HG03095 (cell line): ENCODE data around the gene GRB2.
A peak's percentile ranks its signal among the peaks of the same experiment; 100 is the strongest.

Experiments
- ATAC-seq: cut with Tn5 transposase; IDR thresholded peaks from one replicate; pipeline ENCODE4 v1.9.1; 2021; ENCODE audit warnings: moderate library complexity; ENCODE audit not compliant: unreplicated experiment

The GRB2 gene

DNA sequence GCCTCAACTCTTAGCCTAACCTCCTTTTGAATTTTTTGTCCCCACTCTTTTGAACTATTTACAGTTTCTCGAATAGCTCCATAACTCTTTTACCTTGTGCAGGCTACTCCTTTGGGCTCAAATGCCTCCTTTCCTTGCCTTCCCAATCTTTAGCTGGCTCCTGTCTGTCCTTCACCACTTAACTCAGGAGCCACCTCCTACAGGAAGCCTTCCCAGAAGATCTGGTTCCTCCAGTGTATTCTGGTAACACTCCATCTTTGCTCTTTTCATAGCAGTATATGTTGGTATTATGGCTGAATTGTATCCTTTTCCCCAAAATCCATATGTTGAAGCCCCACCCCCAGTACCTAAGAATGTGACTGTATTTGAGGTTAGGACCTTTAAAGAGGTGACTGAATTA, 9.0 kb upstream of the GRB2 start:
- no peak for ATAC-seq

DNA sequence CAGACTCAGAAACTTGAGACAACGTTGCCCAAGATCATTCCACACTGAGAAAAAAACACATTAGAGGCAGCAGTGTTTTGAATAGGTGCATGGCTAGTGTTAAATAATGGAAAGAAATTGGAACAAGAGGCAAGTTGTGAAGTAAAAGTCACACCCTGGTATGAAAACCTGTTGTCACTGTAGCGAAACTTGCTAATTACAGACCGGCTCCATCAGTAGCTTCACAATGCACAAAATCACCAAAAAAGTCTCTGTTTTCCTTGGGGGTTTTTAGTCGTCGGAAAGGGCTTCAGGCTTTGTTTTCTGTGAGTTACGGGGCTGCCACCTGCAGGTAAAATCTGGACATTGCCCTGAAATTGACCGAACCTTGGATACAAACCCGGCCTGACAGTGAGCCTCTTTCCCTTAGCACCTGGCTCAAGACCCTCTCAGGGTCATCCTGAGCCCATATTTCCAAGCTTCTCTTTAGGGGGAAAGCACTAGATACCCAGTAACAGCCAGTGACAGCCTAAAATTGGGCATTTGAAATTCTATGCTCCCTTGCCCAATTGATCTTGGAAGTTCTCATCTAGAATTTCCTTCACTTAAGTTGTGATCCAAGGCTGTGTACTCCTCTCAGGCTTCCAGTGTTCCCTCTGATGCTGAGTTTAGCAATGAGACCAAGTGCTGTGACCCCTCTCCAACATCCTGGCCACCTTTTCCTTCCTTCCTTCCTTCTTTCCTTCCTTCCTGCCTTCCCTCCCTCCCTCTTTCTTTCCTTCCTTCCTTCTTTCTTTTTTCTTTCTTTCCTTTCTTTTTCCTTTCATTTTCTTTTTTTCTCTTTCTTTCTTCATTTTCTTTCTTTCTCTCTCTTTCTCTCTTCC, 7.2 kb upstream of the GRB2 start:
- no peak for ATAC-seq

DNA sequence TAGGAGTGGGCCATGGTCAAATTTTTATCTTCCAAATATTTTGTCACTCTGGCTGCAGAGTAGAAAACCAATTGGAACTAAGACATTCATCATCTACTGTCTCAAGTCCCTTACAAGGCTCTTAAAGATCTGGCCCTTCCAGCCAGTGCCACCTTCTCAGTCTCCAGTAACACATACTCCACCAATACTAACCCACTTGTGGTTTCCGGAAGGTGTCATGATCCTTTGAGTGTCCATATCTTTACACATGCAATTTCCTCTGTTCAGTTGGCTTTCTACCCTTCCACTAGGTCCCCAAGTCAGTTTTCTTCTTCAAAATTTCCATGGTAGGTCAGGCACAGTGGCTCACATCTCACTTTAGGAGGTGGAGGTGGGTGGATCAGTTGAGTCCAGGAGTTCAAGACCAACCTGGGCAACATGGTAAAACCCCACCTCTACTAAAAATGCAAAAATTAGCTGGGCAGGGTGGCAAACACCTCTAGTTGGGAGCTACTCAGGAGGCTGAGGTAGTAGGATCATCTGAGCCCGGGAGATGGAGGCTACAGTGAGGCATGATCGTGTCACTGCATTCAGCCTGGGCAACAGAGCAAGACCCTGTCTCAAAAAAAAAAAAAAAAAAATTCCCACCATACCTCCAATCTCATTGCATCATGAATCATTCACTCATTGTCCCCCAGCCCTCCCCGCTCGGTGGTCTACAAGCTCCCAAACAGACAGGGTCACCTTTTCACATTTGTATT, 6.0 kb upstream of the GRB2 start:
- ATAC-seq, result no peak

DNA sequence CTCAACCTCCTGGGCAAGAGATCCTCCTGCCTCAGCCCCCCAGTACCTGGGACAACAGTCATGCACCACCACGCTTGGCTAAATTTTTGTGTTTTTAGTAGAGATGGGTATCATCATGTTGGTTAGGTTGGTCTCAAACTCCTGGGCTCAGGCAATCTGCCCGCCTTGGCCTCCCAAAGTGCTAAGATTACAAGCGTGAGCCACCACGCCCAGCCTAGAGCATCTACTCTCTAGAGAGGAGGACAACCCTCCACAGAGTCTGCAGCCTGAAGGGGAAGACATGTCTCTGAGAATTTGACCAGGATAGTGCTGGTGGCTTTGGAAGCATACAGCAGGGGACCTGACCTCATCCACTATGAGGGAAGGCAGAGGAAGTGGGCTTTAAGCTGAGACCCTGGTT, 4.7 kb upstream of the GRB2 start:
- no peak for ATAC-seq

DNA sequence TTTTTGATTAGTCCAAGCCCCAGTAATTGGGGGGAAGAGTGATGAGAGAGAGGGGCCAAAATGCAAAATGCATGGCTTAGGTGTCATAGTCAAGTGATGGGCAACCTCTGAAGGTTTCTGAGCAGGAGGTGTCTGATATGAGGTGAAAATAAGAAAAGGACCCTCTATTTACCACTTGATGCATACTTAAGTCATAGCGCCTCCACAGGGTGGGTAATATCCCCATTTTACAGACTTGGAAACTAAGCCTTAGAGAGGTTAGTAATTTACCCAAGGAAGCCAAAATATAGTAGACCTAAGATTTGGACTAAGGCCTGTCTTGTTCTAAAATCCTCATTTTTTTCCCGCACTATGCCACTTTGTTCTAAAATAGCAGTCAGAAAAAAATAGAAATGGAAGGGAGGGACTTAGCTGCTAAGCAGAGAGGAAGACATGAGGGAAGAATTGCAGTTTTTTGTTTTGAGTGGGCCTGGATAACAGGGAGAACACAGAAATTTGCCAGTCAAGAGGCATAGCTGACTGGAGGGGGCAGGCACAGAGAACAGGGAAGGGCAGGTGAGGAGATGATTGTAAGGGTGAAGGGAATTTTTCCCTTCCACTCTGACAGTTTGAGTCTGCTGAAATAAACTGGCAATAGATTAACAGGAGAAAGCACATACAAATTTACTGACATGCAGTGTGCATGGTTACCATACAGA, 2.3 kb upstream of the GRB2 start:
- ATAC-seq, result no peak

DNA sequence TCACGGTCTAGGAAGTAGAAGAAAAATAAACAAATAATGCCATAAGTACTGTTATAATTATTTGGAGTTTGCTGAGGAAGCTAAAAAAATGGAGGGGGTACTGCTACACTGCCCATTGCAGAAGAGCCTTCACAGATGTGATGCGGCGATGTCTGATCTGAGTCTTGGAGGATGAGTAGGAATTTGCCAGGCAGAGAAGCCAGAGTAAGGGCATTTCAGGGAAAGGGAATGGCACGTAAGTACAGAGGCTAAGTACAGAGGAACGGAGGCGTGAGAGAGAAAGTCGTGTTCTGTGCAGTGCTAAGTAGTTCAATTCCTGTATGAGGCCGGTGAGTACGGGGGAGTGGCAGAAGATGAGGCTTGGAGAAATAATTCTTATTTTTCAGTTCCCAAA, 741 bp upstream of the GRB2 start:
- ATAC-seq, result no peak

DNA sequence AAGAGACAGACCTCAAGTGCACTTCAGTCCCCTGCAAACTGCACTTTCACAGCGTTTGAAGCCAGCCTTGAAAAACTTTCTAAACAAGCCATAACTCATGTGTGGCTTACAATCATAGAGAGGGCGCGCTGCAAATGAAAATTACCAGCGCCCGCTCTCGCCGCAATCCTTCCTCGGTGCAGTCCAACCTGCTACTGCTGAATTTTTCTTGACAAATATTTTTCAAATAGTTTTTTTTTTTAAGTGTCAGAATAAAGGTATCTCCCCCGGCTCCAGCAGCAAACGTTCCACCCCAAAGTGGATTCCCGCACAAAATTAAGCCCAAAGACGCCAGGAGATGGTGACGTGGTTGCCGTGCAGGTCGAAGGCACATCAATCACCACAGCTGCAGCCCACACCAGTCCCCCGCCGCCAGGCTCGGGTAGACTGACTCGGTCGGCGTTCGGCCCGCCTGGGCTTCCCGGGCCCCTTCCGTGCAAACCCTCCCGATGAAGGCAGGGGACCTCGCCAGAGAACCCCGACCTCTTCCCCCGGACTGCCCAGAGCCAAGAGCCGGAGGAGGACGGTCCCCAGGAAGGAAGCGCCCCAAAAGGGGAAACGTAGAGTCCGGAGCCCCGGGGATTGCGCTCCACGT, 630 bp downstream of the GRB2 start:
- peak; percentile 17 for ATAC-seq

DNA sequence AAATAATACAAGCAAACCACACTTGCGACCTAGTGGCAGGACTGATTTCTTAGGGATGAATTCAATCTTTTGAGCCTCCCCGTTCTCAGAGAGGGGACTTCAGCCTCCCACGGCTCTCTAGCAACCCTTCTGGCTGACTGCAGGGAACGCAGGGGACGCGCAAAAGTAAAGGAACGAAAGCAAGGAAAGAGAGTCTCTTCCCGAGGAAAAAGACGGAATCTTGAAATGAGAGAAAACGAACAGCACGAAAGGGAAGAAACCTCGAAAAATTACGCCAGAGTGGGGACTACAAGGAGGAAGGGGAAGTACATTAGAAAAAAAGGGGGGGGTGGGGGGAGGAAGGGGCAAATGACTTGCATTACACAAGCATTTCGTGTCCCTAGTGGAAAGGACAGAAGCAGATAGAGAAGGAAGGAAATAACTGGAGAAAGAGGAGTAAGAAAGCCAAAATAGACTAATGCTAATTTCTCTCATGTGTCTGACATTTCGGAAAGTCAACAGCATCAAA, 1.2 kb downstream of the GRB2 start:
- no peak for ATAC-seq

DNA sequence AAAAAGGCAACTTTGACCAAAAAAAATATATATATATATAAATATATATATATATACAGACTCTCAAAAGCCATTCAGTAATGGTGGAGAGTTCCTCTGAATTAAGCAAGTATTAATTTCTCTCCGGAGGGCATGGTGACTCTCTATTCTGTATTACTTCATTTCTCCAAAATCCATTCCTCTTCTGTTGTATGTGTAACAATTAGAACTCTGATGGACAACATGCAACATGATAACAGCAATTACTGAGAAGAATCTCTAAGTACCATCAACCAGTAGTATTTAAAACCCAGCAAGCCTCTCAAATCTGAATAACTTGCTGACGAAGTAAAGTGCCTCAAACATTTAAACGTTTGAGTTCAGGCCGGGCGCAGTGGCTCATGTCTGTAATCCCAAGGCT, 2.3 kb downstream of the GRB2 start:
- no peak for ATAC-seq

DNA sequence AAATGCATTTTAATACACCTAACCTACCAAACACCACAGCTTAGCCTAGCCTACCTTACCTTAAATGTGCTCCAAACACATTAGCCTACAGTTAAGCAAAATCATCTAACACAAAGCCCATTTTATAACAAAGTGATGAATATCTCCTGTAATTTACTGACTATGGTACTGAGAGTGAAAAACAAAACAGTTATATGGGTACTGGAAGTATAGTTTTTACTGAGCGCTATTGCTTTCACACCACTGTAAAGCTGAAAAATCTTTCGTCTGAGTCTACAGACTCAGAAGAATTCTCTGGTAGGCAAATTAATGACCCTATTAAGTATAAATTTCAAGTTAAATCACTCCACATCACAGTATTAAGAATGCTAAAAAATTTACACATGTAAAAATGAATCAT, 3.5 kb downstream of the GRB2 start:
- no peak for ATAC-seq

DNA sequence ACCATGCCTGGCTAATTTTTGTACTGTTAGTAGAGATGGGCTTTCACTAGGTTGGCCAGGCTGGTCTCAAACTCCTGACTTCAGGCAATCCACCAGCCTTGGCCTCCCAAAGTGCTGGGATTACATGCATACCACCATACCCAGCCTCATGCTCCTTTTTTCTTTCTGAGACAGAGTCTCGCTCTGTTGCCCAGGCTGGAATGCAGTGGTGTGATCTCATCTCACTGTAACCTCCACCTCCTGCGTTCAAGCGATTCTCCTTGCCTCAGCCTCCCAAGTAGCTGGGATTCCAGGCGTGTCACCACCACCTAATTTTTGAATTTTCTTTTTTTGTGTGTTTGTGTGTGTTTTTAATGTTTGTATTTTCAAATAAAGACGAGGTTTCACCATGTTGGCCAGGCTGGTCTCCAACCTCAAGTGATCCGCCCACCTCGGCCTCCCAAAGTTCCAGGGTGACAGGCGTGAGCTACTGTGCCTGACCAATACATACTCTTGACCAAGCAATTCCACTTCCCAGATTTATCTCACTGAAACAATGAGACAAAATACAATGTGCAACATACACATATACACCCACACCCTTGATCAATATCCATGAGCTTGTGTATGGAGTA, 5.0 kb downstream of the GRB2 start:
- no peak for ATAC-seq

DNA sequence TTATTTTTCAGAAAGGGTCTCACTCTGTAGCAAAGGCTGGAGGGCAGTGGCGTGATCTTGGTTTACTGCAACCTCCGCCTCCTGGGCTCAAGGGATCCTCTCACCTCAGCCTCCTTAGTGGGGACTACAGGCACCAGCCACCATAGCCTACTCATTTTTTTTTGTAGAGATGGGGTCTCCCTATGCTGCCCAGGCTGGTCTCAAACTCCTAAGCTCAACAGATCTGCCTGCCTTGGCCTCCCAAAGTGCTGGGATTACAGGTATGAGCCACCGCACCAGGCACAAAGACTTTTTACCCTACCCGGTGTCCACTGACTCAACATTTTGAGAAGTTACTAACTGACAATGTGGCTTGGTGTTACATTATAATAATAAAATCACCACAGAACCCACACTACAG, 7.2 kb downstream of the GRB2 start:
- no peak for ATAC-seq

DNA sequence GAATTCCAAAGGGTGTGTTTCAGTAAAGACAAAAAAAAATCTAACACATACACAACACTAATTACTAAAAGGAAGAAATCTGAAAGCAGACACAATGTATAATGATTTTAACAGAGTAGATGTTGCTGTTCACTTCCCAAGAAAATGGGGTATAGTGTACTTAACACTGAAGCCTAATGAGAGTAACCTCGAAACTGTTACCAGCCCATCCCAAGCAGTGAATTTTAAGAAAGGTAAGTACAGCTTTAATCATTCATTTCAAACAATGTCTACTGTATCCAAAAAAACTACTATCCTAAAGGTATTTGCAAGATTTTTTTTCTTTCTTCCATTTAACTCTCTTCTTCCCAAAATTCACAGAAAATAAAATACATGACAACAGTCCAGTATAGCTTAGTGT, 8.3 kb downstream of the GRB2 start:
- ATAC-seq, result no peak

DNA sequence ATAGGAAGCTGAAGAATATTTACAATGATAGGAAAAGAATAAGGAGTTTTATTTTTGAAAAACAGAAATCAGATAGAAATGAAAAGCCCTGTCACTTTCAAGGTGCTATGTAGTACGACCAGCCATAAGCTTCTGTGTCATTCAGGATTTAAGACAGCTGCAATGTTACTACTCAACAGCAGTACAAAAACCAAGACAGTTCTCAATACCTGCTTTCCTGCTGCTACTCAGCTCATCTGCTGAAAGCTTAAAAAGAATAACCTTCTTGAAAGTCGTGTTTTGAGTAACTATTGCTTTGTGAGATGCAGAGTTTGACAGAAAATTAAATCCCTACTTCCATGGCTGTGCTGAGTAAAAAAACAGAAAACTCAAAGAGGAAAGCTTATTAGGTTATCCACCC, 8.7 kb downstream of the GRB2 start:
- ATAC-seq, result no peak

DNA sequence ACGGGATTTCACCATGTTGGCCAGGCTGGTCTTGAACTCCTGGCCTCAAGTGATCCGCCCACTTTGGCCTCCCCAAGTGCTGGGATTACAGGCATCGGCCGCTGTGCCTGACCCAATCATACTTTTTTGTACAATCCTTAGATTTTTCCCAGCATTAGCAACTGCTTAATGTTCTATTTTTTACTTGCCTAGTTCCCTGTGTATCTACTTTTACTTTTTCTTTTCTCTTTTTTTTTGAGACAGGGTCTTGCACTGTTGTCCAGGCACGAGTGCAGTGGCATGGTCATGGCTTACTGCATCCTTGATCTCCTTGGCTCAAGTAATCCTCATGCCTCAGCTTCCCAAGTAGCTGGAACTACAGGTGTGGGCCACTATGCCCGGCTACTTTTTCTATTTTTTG, 9.5 kb downstream of the GRB2 start:
- no peak for ATAC-seq

DNA sequence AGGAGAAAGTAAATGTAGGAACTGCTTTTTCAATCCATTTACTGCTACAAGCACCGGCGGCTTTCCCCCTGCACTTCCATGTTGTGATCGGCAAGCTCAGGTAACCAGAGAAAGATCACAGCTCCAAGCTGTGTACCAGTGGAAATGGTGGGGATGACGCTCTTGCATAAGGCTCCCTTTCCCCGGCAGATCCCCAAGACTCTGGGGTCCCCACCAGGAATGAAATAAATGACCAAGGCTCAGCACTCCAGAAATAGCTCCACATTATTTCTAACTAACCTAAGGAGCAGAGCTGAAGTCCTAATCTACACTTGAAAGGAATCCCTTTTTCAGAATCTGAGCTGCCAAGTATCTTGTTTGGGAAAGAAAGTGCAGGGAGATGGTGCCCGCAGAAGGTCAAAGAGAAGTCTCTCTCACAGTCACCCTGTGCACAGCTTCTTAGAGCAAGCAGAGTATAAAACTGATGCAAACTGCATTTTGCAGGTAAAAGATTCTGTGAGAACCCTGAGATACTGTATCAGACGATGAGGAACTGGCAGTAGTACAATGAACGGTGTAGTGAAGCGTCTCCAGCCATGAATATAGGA, 11.1 kb downstream of the GRB2 start:
- no peak for ATAC-seq

DNA sequence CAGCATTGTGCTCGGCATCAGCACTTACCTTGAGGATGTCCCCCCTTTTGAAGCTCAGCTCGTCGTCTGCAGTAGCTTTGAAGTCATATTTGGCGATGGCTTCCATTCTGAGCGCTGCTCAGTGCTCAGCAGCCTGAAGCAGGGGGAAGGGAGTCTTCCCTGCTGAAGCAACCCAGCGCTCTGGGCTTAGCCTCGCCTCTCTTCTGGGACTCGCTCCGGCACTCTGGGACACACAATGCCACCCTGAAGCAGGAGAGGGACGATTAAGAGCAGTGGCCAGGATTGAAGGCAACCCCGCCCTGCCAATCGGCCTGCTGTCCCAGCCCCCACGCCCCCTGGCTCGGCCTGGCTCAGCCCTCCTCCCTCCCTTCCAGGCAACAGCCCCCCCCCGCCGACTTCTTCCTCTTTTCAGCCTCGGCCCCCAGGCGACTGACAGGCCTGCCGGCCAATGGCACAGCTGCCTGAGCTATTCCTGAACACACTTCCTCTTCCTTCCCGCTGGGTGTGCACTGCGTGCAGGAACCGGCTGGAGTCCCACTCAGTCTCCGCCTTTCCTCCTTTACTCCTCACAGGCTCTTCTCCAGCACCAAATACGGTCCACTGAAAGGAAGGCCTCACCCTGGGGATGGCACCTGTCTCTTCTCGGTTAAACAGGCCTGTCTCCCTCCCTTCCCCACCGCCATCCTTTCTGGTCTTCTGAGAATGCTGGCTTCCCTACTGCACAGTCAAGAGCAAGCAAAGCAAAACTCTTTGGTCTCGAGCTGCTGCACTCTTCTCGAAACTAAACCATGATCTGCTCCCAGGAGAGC, 11.8 kb downstream of the GRB2 start:
- ATAC-seq, result peak; percentile 57

DNA sequence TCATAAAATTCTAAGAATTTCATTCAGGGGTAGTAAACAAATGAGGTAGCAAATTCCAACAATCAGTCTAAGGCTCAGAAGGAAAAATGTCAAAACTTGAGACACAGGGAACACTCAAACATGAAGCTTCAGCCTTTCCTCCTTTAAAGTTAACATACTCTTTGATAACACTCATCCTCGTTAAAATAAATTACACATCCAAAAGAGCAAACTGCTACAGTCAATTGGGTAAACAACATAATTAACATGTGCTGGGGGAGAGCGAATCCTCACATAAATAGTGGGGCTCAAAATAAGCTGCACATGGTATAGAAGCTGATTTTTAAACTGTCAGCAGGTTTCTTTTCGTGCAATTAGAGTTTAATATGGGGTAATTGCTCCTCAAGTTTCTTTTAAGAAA, 12.9 kb downstream of the GRB2 start:
- no peak for ATAC-seq

DNA sequence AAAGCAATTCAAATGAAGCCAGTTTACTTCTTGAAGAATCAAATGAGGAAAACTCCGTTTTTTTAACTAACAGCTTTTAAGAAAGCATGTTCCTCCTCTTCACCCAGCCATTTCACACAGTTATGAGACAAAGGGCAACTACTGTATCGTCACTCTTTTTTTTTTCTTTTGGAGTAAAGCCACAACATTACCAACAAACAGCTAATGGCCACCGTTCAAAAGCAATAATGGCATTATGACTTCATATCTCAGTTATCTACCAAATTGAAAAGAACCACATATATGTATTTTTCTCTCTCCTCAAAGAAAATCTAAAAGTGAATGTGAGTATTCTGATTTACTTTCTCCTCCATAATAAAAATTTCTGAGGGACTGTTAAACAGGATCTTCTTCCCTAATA, 14.5 kb downstream of the GRB2 start:
- no peak for ATAC-seq
